HEK293T (cell line): ENCODE data around the gene BIRC6.

ENCODE experiments used
- CTCF ChIA-PET: fragments of 350-600 bp; formaldehyde crosslinking; extraction: SDS; loops from one replicate; lab custom pipeline; 2021; ENCODE audit warnings: antibody characterized with exemption, inconsistent platforms; lab: Yijun Ruan, JAX
- POLR2A ChIA-PET: fragments of 350-600 bp; formaldehyde crosslinking; extraction: SDS; loops from one replicate; lab custom pipeline; 2020; ENCODE audit warnings: antibody characterized with exemption, inconsistent platforms; lab: Yijun Ruan, JAX
- DNase-seq: peaks from one replicate; pipeline ENCODE4 v3.0.0; 2012; ENCODE audit warnings: mixed read lengths; ENCODE audit errors: extremely low spot score
- ARNT ChIP-seq: fragments of 450-650 bp; IDR thresholded peaks from 2 replicates; pipeline ENCODE4 v1.6.1; 2017; ENCODE audit warnings: mild to moderate bottlenecking
- BHLHE40 ChIP-seq: fragments of 450-650 bp; IDR thresholded peaks from 2 replicates; pipeline ENCODE4 v1.6.1; 2016; ENCODE audit warnings: mild to moderate bottlenecking, moderate library complexity, borderline replicate concordance
- CTBP1 ChIP-seq: fragments of 450-650 bp; IDR thresholded peaks from 2 replicates; pipeline ENCODE4 v1.6.1; 2016; ENCODE audit warnings: borderline replicate concordance
- ELF4 ChIP-seq: fragments of 450-650 bp; IDR thresholded peaks from 2 replicates; pipeline ENCODE4 v1.6.1; 2017; ENCODE audit warnings: antibody characterized with exemption
- FOXA1 ChIP-seq: fragments of 450-650 bp; IDR thresholded peaks from 2 replicates; pipeline ENCODE4 v1.6.1; 2016; ENCODE audit warnings: mild to moderate bottlenecking
- FOXK2 ChIP-seq: fragments of 450-650 bp; IDR thresholded peaks from 2 replicates; pipeline ENCODE4 v1.6.1; 2016; ENCODE audit warnings: mild to moderate bottlenecking
- FOXM1 ChIP-seq: fragments of 450-650 bp; IDR thresholded peaks from 2 replicates; pipeline ENCODE4 v1.6.1; 2017; ENCODE audit warnings: mild to moderate bottlenecking, borderline replicate concordance
- HDGF ChIP-seq: fragments of 450-650 bp; IDR thresholded peaks from 2 replicates; pipeline ENCODE4 v1.6.1; 2017; ENCODE audit warnings: antibody characterized with exemption, borderline replicate concordance
- L3MBTL2 ChIP-seq: fragments of 450-650 bp; conservative IDR thresholded peaks from 2 replicates; pipeline ENCODE4 v1.6.1; 2016; ENCODE audit warnings: mild to moderate bottlenecking
- LEF1 ChIP-seq: fragments of 450-650 bp; IDR thresholded peaks from 2 replicates; pipeline ENCODE4 v1.6.1; 2017; ENCODE audit warnings: mild to moderate bottlenecking, borderline replicate concordance
- NFRKB ChIP-seq: fragments of 450-650 bp; IDR thresholded peaks from 2 replicates; pipeline ENCODE4 v1.6.1; 2016; ENCODE audit warnings: mild to moderate bottlenecking, moderate library complexity
- PKNOX1 ChIP-seq: fragments of 450-650 bp; IDR thresholded peaks from 2 replicates; pipeline ENCODE4 v1.6.1; 2016
- SP1 ChIP-seq: fragments of 450-650 bp; IDR thresholded peaks from 2 replicates; pipeline ENCODE4 v1.6.1; 2017
- SUZ12 ChIP-seq: fragments of 450-650 bp; IDR thresholded peaks from 2 replicates; pipeline ENCODE4 v1.6.1; 2016; ENCODE audit warnings: mild to moderate bottlenecking
- TARDBP ChIP-seq: fragments of 450-650 bp; IDR thresholded peaks from 2 replicates; pipeline ENCODE4 v1.6.1; 2016
- ZNF384 ChIP-seq: fragments of 450-650 bp; IDR thresholded peaks from 2 replicates; pipeline ENCODE4 v1.6.1; 2016

Gene BIRC6

DNA sequence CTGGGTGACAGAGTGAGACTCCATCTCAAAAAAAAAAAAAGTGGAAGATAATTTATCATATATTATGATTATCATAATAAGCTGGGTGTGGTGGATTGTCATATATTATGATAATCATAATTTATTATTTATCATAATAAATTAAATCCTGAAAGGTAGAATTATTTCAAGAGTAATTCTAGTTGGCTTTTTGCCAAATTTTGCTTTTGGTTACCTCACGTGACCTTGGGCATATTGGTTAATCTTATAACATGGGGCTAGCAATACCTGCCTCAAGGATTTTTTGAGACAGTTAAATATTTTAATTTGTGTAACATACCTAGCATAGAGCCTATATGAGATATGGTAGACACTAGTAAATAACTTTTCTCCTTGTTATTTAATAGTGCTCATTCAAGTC lies 159.7 kb downstream of the BIRC6 start:
- ChIA-PET CTCF (no interaction called here), POLR2A (no interaction called here)
- TF ChIP-seq PKNOX1 (no peak), TARDBP (no peak), FOXK2 (no peak), HDGF (no peak), NFRKB (no peak), LEF1 (no peak), SP1 (no peak), ELF4 (no peak), CTBP1 (no peak), FOXA1 (no peak), ZNF384 (no peak), ARNT (no peak), BHLHE40 (no peak), L3MBTL2 (no peak), SUZ12 (no peak), FOXM1 (no peak)
- DNase-seq, result no peak

DNA sequence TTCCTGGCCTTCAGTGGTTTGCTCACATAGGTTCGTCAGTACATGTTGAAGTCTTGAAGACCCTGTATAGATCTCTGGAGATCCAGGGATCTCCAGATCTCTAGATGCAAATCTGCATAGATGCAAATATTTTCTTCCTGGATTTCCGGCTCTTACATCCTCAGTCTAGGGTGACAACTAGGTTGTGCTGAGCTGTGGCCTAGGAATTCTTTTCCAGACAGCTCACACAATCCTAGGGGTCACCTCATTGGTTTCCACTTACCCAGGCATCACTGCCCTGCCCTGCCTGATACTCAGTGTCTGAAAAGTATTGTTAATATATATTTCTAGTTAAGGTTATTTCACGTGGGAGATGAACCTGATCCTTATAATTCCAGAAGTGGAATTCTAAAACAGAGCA lies 165.9 kb downstream of the BIRC6 start:
- CTCF ChIA-PET, result no interaction called here
- DNase-seq, result no peak
- POLR2A ChIA-PET, result no interaction called here
- no peak for TF ChIP-seq L3MBTL2
- TF ChIP-seq HDGF, result no peak
- TF ChIP-seq LEF1, result no peak
- no peak for TF ChIP-seq FOXM1
- TF ChIP-seq NFRKB, result no peak
- TF ChIP-seq FOXK2, result no peak
- TF ChIP-seq TARDBP, result no peak
- no peak for TF ChIP-seq FOXA1
- no peak for TF ChIP-seq BHLHE40

DNA sequence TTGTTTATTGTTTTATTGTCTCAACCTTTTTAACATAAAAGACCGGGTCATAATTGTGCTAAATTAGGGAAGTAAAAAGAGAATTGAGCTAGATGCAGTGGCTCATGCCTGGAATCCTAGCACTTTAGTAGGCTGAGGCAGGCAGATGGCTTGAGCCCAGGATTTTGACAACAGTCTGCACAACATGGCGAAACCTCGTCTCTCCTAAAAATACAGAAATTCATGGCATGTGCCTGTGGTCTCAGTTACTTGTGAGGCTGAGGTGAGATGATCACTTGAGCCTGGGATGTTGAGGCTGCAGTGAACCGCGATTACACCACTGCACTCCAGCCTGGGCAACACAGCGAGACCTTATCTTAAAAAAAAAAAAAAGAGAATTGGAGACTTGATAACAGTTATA lies 166.9 kb downstream of the BIRC6 start:
- DNase-seq, result no peak
- POLR2A ChIA-PET, result no interaction called here
- TF ChIP-seq L3MBTL2 (no peak), ZNF384 (no peak), FOXK2 (no peak), TARDBP (no peak), PKNOX1 (no peak), ARNT (no peak), FOXM1 (no peak)
- CTCF ChIA-PET, result no interaction called here

GRCh38 chr2:32532341-32532740 lies 175.5 kb downstream of the BIRC6 start:
- ChIA-PET POLR2A (no interaction called here), CTCF (no interaction called here)
- no peak for DNase-seq
- TF ChIP-seq NFRKB (no peak), FOXK2 (no peak), ZNF384 (no peak), LEF1 (no peak), BHLHE40 (no peak), ARNT (no peak), FOXA1 (no peak), TARDBP (no peak), L3MBTL2 (no peak), PKNOX1 (no peak), ELF4 (no peak), SP1 (no peak), SUZ12 (no peak), CTBP1 (no peak), HDGF (no peak), FOXM1 (no peak)

DNA sequence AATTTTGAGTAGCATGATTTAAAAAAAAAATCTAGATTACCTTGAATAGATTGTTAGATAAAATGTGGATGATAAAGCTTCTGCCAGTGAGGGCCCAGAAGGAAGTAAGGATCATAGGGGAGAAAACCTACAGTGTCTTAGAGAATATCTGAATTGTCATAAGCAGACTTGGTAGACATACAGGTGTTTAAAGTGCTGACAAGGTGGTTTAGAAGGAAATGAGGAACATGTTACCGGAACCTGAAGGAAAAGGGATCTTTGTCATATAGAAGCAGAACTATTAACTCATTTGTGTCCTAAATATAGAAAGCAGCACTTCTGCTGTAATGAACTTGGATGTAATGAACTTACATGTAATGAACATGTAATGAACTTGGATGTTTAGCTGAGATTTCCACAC lies 176.1 kb downstream of the BIRC6 start:
- no peak for DNase-seq
- TF ChIP-seq FOXA1 (no peak), FOXK2 (no peak), ZNF384 (no peak), ELF4 (no peak), NFRKB (no peak), CTBP1 (no peak), ARNT (no peak), SUZ12 (no peak), L3MBTL2 (no peak), SP1 (no peak), PKNOX1 (no peak), HDGF (no peak), FOXM1 (no peak), TARDBP (no peak), BHLHE40 (no peak)
- POLR2A ChIA-PET, result no interaction called here
- CTCF ChIA-PET, result no interaction called here

DNA sequence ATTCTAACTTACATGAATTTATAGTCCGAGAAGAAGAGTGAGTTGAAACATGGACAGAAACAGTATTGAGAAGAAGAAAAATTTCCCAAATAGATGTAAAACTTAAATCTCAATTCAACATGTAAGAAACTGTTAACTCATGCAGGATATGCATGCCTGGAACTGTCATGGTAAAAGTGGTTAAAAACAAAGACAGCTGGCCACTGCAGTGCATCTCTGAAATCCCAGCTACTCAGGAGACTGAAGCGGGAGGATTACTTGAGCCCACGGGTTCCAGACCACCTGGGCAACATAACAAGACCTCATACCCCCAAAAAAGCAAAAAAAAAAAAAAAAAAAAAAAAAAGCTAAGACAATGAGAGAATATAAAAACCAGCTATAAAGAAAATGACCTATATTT lies 178.0 kb downstream of the BIRC6 start:
- ChIA-PET POLR2A (no interaction called here), CTCF (no interaction called here)
- TF ChIP-seq FOXK2 (no peak), ELF4 (no peak), TARDBP (no peak), HDGF (no peak), SUZ12 (no peak), PKNOX1 (no peak), SP1 (no peak), ZNF384 (no peak), LEF1 (no peak), ARNT (no peak)
- no peak for DNase-seq
